ENCODE data around the gene HS6ST2. TPM values are rescaled to one million over a fixed set of nuclear protein-coding genes. Genes with fewer than 3 reads are reported as not detected.

Gene HS6ST2
- total RNA-seq, 1 donor from 2014 or later = 1.1 TPM

DNA sequence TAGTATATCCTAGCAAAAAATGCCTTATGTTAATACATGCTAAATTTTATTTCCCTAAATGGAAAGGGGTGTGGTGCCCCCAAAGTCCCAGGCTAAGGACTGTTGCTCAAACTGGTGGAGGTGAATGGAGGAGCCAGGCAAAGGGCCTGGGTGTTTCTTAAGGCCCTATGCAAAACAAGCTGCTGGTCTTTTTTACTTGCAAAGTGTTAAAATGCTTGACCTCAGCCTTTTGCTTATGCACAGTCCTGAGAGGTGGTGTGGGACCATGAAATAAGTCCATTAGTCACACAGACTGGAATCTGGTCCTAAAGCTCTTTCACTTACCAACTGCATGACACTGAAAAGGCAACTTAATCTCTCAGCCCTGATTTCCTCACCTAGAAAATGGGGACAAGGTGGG, 246.1 kb downstream of the HS6ST2 start:
- Mint-ChIP-seq H3K27ac (ENCODE audit: unreplicated experiment) (no peak overlapping the region), H3K27me3 (ENCODE audit: unreplicated experiment) (peaks cover 2% of the 10 kb centered on the region), H3K9me3 (ENCODE audit: unreplicated experiment) (no peaks in the 10 kb centered on the region), H3K4me1 (ENCODE audit: unreplicated experiment) (no peaks in the 10 kb centered on the region), H3K36me3 (ENCODE audit: low read depth, unreplicated experiment) (no peaks in the 10 kb centered on the region), H3K4me3 (ENCODE audit: unreplicated experiment) (no peak overlapping the region)
- DNase-seq (ENCODE audit: low spot score) = no peak
- TF ChIP-seq CTCF (IDR thresholded peaks at IDR 0.05; ENCODE audit: unreplicated experiment) = no peak

DNA sequence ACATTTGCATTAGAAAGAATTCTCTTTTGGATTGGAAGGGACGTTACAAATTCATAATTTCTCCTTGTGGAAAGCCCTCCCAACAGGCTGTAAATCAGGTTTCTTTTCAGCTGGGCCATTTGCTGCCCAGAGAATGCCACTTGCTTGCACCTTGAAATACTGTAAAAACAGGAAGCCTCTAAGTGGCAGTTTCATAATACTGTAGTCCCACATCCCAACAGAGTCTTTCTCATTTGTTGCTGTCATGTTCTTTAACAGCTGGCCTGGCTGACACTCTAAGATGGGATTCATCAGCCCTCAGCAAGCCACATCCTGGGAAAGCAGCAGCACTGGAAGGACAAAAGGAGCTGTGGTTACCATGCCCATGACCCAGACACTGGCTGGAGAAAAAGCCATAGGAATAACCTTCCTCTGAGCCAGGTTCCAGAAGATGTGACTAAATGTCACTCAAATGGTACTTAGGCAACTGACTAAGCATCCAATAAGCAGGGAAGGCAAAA, 247.7 kb downstream of the HS6ST2 start:
- Mint-ChIP-seq H3K4me1 (ENCODE audit: unreplicated experiment) (no peaks in the 10 kb centered on the region), H3K4me3 (ENCODE audit: unreplicated experiment) (no peak overlapping the region), H3K27me3 (ENCODE audit: unreplicated experiment) (peaks cover 2% of the 10 kb centered on the region), H3K9me3 (ENCODE audit: unreplicated experiment) (no peaks in the 10 kb centered on the region), H3K36me3 (ENCODE audit: low read depth, unreplicated experiment) (no peaks in the 10 kb centered on the region), H3K27ac (ENCODE audit: unreplicated experiment) (no peak overlapping the region)
- DNase-seq (ENCODE audit: low spot score) = no peak
- TF ChIP-seq CTCF (IDR thresholded peaks at IDR 0.05; ENCODE audit: unreplicated experiment) = no peak

DNA sequence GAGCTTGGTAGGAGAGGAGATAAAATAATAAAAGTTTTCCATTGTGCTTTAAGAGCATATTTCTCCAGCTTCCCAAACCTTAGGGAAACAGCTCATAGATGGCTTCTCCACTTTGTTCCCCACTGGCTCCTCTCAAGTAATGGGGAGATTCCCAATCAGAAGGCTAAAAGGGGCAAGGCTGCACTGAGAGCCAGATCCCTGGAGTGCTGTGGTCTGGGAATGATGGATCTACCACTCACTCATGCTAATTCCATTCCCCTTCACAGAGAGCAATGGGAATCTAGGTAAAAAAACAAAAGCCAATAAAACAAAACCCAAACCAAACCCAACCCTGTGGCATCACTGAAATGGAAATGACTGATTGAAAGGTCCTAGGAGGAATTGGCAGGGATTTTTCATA, 249.9 kb downstream of the HS6ST2 start:
- no peaks in the 10 kb centered on the region for H3K4me1 Mint-ChIP-seq (ENCODE audit: unreplicated experiment)
- peaks cover 2% of the 10 kb centered on the region for H3K27me3 Mint-ChIP-seq (ENCODE audit: unreplicated experiment)

GRCh38 chrX:132704769-132705168, 253.7 kb downstream of the HS6ST2 start:
- DNase-seq (ENCODE audit: low spot score) = no peak
- no peak for TF ChIP-seq CTCF (IDR thresholded peaks at IDR 0.05; ENCODE audit: unreplicated experiment)
- Mint-ChIP-seq H3K4me3 (ENCODE audit: unreplicated experiment) (no peak overlapping the region), H3K9me3 (ENCODE audit: unreplicated experiment) (no peaks in the 10 kb centered on the region), H3K4me1 (ENCODE audit: unreplicated experiment) (no peaks in the 10 kb centered on the region), H3K27ac (ENCODE audit: unreplicated experiment) (no peak overlapping the region), H3K27me3 (ENCODE audit: unreplicated experiment) (peaks cover 2% of the 10 kb centered on the region), H3K36me3 (ENCODE audit: low read depth, unreplicated experiment) (no peaks in the 10 kb centered on the region)

More for the DNA sequence above, 249.9 kb downstream of the HS6ST2 start:
- Mint-ChIP-seq H3K9me3 (ENCODE audit: unreplicated experiment) (no peaks in the 10 kb centered on the region), H3K36me3 (ENCODE audit: low read depth, unreplicated experiment) (no peaks in the 10 kb centered on the region), H3K4me3 (ENCODE audit: unreplicated experiment) (no peak overlapping the region), H3K27ac (ENCODE audit: unreplicated experiment) (no peak overlapping the region)
- no peak for TF ChIP-seq CTCF (IDR thresholded peaks at IDR 0.05; ENCODE audit: unreplicated experiment)
- no peak for DNase-seq (ENCODE audit: low spot score)

GRCh38 chrX:132694382-132694781, 264.0 kb downstream of the HS6ST2 start:
- H3K9me3 Mint-ChIP-seq (ENCODE audit: unreplicated experiment) = no peaks in the 10 kb centered on the region

More at GRCh38 chrX:132694382-132694781, 264.0 kb downstream of the HS6ST2 start:
- no peak overlapping the region for H3K27ac Mint-ChIP-seq (ENCODE audit: unreplicated experiment)
- TF ChIP-seq CTCF (IDR thresholded peaks at IDR 0.05; ENCODE audit: unreplicated experiment) = no peak
- H3K27me3 Mint-ChIP-seq (ENCODE audit: unreplicated experiment) = peaks cover 2% of the 10 kb centered on the region
- H3K36me3 Mint-ChIP-seq (ENCODE audit: low read depth, unreplicated experiment) = no peaks in the 10 kb centered on the region
- peaks cover 6% of the 10 kb centered on the region for H3K4me1 Mint-ChIP-seq (ENCODE audit: unreplicated experiment)
- no peak overlapping the region for H3K4me3 Mint-ChIP-seq (ENCODE audit: unreplicated experiment)
- no peak for DNase-seq (ENCODE audit: low spot score)

Measured in endothelial cell (in vitro differentiated cells).